IMR-90 (cell line): ENCODE results near the gene ETHE1. TPM values are rescaled to one million over a fixed set of nuclear protein-coding genes. Genes with fewer than 3 reads are reported as not detected.
A peak's percentile ranks its signal among the peaks of the same experiment; 100 is the strongest.

Source experiments
- ATAC-seq: fragments of 200-7000 bp; cut with Tn5 transposase; 2 replicates; pipeline ENCODE4 v1.9.1; 2020; ENCODE audit warnings: low read depth, mild to moderate bottlenecking, moderate library complexity
- BruUV-seq: library from RNA; stranded (reverse); fragments of 400-500 nt; replicated peaks from 2 replicates; lab custom pipeline; 2021; lab: Mats Ljungman, UMichigan
- CTCF ChIA-PET: fragments of 300-600 bp; formaldehyde crosslinking; extraction: SDS; loops from one replicate; lab custom pipeline; 2021; ENCODE audit warnings: antibody characterized with exemption; lab: Yijun Ruan, JAX
- POLR2A ChIA-PET: fragments of 300-600 bp; sonication (Branson Sonifier 250); formaldehyde crosslinking; loops from one replicate; lab custom pipeline; 2022; ENCODE audit warnings: antibody characterized with exemption; ENCODE audit not compliant: unreplicated experiment; lab: Charles Lee
- DNase-seq: peaks from one replicate; pipeline ENCODE4 v3.0.0; 2013
- H2AFZ ChIP-seq: replicated peaks from 2 replicates; pipeline ENCODE3; 2013; ENCODE audit warnings: low read length, mild to moderate bottlenecking; ENCODE audit not compliant: poor library complexity
- H2AK5ac ChIP-seq: 2 replicates; pipeline ENCODE4 v1.6.1; 2013; ENCODE audit warnings: low read depth, low read length, inconsistent platforms
- H2AK9ac ChIP-seq: replicated peaks from 2 replicates; pipeline ENCODE3; 2013; ENCODE audit warnings: mild to moderate bottlenecking, low read depth, low read length, moderate library complexity; ENCODE audit not compliant: poor library complexity
- H2BK120ac ChIP-seq: 2 replicates; pipeline ENCODE4 v1.6.1; 2013; ENCODE audit warnings: low read depth, low read length, inconsistent platforms
- H2BK15ac ChIP-seq: 3 replicates; pipeline ENCODE4 v1.6.1; 2013; ENCODE audit warnings: low read depth, low read length, inconsistent platforms
- H2BK20ac ChIP-seq: 2 replicates; pipeline ENCODE4 v1.6.1; 2013; ENCODE audit warnings: low read depth, mild to moderate bottlenecking, inconsistent platforms, low read length, moderate library complexity
- H2BK5ac ChIP-seq: 2 replicates; pipeline ENCODE4 v1.6.1; 2013; ENCODE audit warnings: mild to moderate bottlenecking, low read depth, low read length, inconsistent platforms; ENCODE audit not compliant: poor library complexity, severe bottlenecking
- H3K14ac ChIP-seq: replicated peaks from 2 replicates; pipeline ENCODE4 v1.6.1; 2013; ENCODE audit warnings: low read depth, low read length, inconsistent platforms
- H3K18ac ChIP-seq: 2 replicates; pipeline ENCODE4 v1.6.1; 2013; ENCODE audit warnings: low read depth, low read length, control low read depth
- H3K23ac ChIP-seq: 2 replicates; pipeline ENCODE4 v1.6.1; 2013; ENCODE audit warnings: low read depth, low read length, inconsistent platforms
- H3K27ac ChIP-seq: 2 replicates; pipeline ENCODE4 v1.5.1; 2013; ENCODE audit warnings: mild to moderate bottlenecking, control low read depth, low read length; ENCODE audit not compliant: insufficient read depth
- H3K27me3 ChIP-seq: 2 replicates; pipeline ENCODE4 v1.6.1; 2013; ENCODE audit warnings: low read length; ENCODE audit not compliant: control insufficient read depth, insufficient read depth
- H3K36me3 ChIP-seq: 2 replicates; pipeline ENCODE4 v1.6.1; 2013; ENCODE audit warnings: low read length, mixed read lengths; ENCODE audit not compliant: control insufficient read depth, insufficient read depth
- H3K4ac ChIP-seq: 2 replicates; pipeline ENCODE4 v1.6.1; 2013; ENCODE audit warnings: low read depth, low read length, inconsistent platforms
- H3K4me1 ChIP-seq: 2 replicates; pipeline ENCODE4 v1.6.1; 2013; ENCODE audit warnings: low read length, mixed read lengths; ENCODE audit not compliant: control insufficient read depth, insufficient read depth
- H3K4me2 ChIP-seq: 2 replicates; pipeline ENCODE4 v1.6.1; 2013; ENCODE audit warnings: low read depth, mild to moderate bottlenecking, control low read depth, low read length, moderate library complexity
- H3K4me3 ChIP-seq: 2 replicates; pipeline ENCODE4 v1.5.1; 2013; ENCODE audit warnings: low read depth, mild to moderate bottlenecking, control low read depth, low read length, moderate library complexity; ENCODE audit not compliant: insufficient read depth
- H3K56ac ChIP-seq: 2 replicates; pipeline ENCODE4 v1.6.1; 2013; ENCODE audit warnings: low read length, inconsistent platforms; ENCODE audit not compliant: insufficient read depth; ENCODE audit errors: extremely low read depth
- H3K79me1 ChIP-seq, 2 experiments: 2 replicates each; pipeline ENCODE4 v1.6.1; 2013; ENCODE audit warnings: low read length in 2 of 2, inconsistent platforms in 1 of 2, low read depth in 1 of 2
- H3K9ac ChIP-seq: 2 replicates; pipeline ENCODE4 v1.6.1; 2013; ENCODE audit warnings: low read depth, low read length, control low read depth
- H3K9me1 ChIP-seq: 2 replicates; pipeline ENCODE4 v1.6.1; 2013; ENCODE audit warnings: low read length, inconsistent platforms; ENCODE audit not compliant: insufficient read depth
- H3K9me3 ChIP-seq: 2 replicates; pipeline ENCODE4 v1.6.1; 2013; ENCODE audit warnings: low read length; ENCODE audit not compliant: control insufficient read depth, insufficient read depth
- H4K20me1 ChIP-seq: 2 replicates; pipeline ENCODE4 v1.6.1; 2013; ENCODE audit warnings: low read length, inconsistent platforms; ENCODE audit not compliant: insufficient read depth
- H4K5ac ChIP-seq: 2 replicates; pipeline ENCODE4 v1.6.1; 2013; ENCODE audit warnings: mild to moderate bottlenecking, low read depth, low read length, control low read depth
- H4K8ac ChIP-seq, 2 experiments: 2 replicates each; pipeline ENCODE4 v1.6.1; 2013; ENCODE audit warnings: low read depth in 2 of 2, low read length in 2 of 2, control low read depth in 1 of 2, inconsistent platforms in 1 of 2
- H4K91ac ChIP-seq: 2 replicates; pipeline ENCODE4 v1.6.1; 2013; ENCODE audit warnings: low read depth, low read length, inconsistent platforms; ENCODE audit not compliant: insufficient read depth
- CEBPB ChIP-seq: IDR thresholded peaks from 2 replicates; pipeline ENCODE4 v1.6.1; 2012; ENCODE audit warnings: low read depth, low read length, improper control_type of control experiment
- ELK1 ChIP-seq: fragments of 150-350 bp; IDR thresholded peaks from 2 replicates; pipeline ENCODE4 v1.6.1; 2016; ENCODE audit warnings: low read depth, mild to moderate bottlenecking, low read length, moderate library complexity, borderline replicate concordance
- FOS ChIP-seq: fragments of 150-350 bp; IDR thresholded peaks from 2 replicates; pipeline ENCODE4 v1.6.1; 2016; ENCODE audit warnings: low read depth, low read length
- MXI1 ChIP-seq: IDR thresholded peaks from 2 replicates; pipeline ENCODE4 v1.6.1; 2012; ENCODE audit warnings: low read depth, mild to moderate bottlenecking, low read length, moderate library complexity, borderline replicate concordance
- NFE2L2 ChIP-seq: fragments of 150-350 bp; IDR thresholded peaks from 2 replicates; pipeline ENCODE4 v1.6.1; 2016; ENCODE audit warnings: low read depth, mild to moderate bottlenecking, low read length
- RAD21 ChIP-seq: IDR thresholded peaks from 2 replicates; pipeline ENCODE4 v1.6.1; 2012; ENCODE audit warnings: low read length, improper control_type of control experiment
- RCOR1 ChIP-seq: IDR thresholded peaks from 2 replicates; pipeline ENCODE4 v1.6.1; 2012; ENCODE audit warnings: mild to moderate bottlenecking, low read length, improper control_type of control experiment; ENCODE audit not compliant: insufficient replicate concordance
- WGBS, 2 experiments: methylation state at CpG; one replicate each; pipeline versions ENCODE4 v1.1.5 to v1.1.7; 2013; ENCODE audit warnings: missing lambda C conversion rate in 2 of 2; ENCODE audit not compliant: insufficient read length in 1 of 2; ENCODE audit errors: extremely low coverage in 2 of 2; 5-methylcytosine and 5-hydroxymethylcytosine counted together
- dilution Hi-C: fragments of 300-500 bp; cut with HindIII; formaldehyde crosslinking; loops from one replicate; pipeline ENCODE4 v1.14.3; 2018; ENCODE audit warnings: low sequenced_read_pairs; ENCODE audit not compliant: unreplicated experiment
- in situ Hi-C: fragments of 300-500 bp; cut with MboI; formaldehyde crosslinking; loops from 3 replicates; pipeline ENCODE4 v1.14.3; 2019; ENCODE audit warnings: low sequenced_read_pairs, inconsistent platforms, mixed read lengths
- intact Hi-C: fragments of 100-400 bp; cut with micrococcal nuclease; formaldehyde crosslinking; loops from 2 replicates; pipeline ENCODE4 v1.10.0; 2022
- polyA plus RNA-seq, 3 experiments: library from polyadenylated mRNA; depleted of rRNA; stranded (reverse); fragments of >200 nt; gene quantifications; 2 replicates each; pipeline ENCODE4 v1.2.3, GENCODE V29; 2012; ENCODE audit warnings: low replicate concordance in 1 of 3
- total RNA-seq: library from RNA; depleted of rRNA; stranded (reverse); fragments of >200 nt; gene quantifications from 2 replicates; pipeline ENCODE4 v1.2.3, GENCODE V29; 2012

Gene ETHE1
- total and polyA plus RNA-seq, 2 of the 4 experiments (the other 2 are of a cell fraction), result 161 to 233 TPM

- Histone ChIP-seq H4K5ac (no peak overlapping the region), H2AFZ (no peak overlapping the region), H3K9ac (no peak overlapping the region), H3K4me1 (peaks cover 18% of the 10 kb centered on the region), H3K4ac (peak overlapping the region; percentile 80), H3K79me1 (no peaks in the 10 kb centered on the region), H3K9me3 (no peaks in the 10 kb centered on the region), H3K4me2 (no peak overlapping the region), H3K4me3 (no peak overlapping the region), H2AK9ac (no peak overlapping the region), H2AK5ac (peak overlapping the region; percentile 85), H2BK5ac (no peak overlapping the region), H3K27ac (no peak overlapping the region), H3K9me1 (peaks cover 7% of the 10 kb centered on the region), H3K23ac (no peak overlapping the region), H2BK120ac (peak overlapping the region; percentile 73), H3K56ac (no peak overlapping the region), H4K20me1 (no peaks in the 10 kb centered on the region), H4K8ac (peak overlapping the region in 1 of 2 experiments; percentile 1; a peak in 1 of 4 replicates), H3K27me3 (no peaks in the 10 kb centered on the region), H2BK20ac (peak overlapping the region; percentile 78), H2BK15ac (peak overlapping the region; percentile 94; the same call in 2 of the 3 replicates), H3K36me3 (no peaks in the 10 kb centered on the region), H3K18ac (peak overlapping the region; percentile 79), H3K14ac (0 out of 2 replicates have a peak overlapping the region, but pooled peaks have one; percentile 75), H4K91ac (no peak overlapping the region)
- in situ Hi-C loops (no loop called here), dilution Hi-C loops (no loop called here), intact Hi-C loops (no loop called here)
- DNase-seq (no peak), ATAC-seq (no peak)
- ChIA-PET POLR2A (interaction anchor here (0.6 kb wide), 1 partner anchor 70 kb away, joined by 3 read pairs; no protein-coding TSS in a partner anchor), CTCF (interaction anchor here (0.6 kb wide), 1 partner anchor 181 kb away, joined by 4 read pairs; no protein-coding TSS in a partner anchor)
- no TSS peak for BruUV-seq
- no CpG with 5 or more reads among the region's 4 CpGs for WGBS, 2 experiments
- TF ChIP-seq NFE2L2, result no peak
- TF ChIP-seq RAD21, result no peak
- no peak for TF ChIP-seq CEBPB
- no peak for TF ChIP-seq ELK1
- no peak for TF ChIP-seq MXI1
- peak; percentile 48 for TF ChIP-seq RCOR1
- no peak for TF ChIP-seq FOS
These were observed 58.4 kb downstream of the ETHE1 start for GRCh38 chr19:43468354-43469159.
